Measurements from ENCODE around the gene UNC5CL.

GRCh38 chr6:41028561-41029412, 10.2 kb downstream of the UNC5CL start:
- TF ChIP-seq CTCF (IDR thresholded peaks at IDR 0.05) (no peak), POLR2AphosphoS5 (IDR thresholded peaks at IDR 0.05) (no peak), POLR2A (IDR thresholded peaks at IDR 0.05) (no peak), EP300 (IDR thresholded peaks at IDR 0.05) (no peak)
